NCI-H1048 (cell line): ENCODE results near the gene USP17L27.
"Not testable (repeated sequence)": the region's sequence is repeated elsewhere in the genome, so short reads cannot be mapped to it uniquely, and the experiment has no call there.

Experiments
- DNase-seq: peaks from one replicate; lab custom pipeline; 2025; lab: John Stamatoyannopoulos, UW

USP17L27 gene, protein sequence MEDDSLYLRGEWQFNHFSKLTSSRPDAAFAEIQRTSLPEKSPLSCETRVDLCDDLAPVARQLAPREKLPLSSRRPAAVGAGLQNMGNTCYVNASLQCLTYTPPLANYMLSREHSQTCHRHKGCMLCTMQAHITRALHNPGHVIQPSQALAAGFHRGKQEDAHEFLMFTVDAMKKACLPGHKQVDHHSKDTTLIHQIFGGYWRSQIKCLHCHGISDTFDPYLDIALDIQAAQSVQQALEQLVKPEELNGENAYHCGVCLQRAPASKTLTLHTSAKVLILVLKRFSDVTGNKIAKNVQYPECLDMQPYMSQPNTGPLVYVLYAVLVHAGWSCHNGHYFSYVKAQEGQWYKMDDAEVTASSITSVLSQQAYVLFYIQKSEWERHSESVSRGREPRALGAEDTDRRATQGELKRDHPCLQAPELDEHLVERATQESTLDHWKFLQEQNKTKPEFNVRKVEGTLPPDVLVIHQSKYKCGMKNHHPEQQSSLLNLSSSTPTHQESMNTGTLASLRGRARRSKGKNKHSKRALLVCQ

DNA sequence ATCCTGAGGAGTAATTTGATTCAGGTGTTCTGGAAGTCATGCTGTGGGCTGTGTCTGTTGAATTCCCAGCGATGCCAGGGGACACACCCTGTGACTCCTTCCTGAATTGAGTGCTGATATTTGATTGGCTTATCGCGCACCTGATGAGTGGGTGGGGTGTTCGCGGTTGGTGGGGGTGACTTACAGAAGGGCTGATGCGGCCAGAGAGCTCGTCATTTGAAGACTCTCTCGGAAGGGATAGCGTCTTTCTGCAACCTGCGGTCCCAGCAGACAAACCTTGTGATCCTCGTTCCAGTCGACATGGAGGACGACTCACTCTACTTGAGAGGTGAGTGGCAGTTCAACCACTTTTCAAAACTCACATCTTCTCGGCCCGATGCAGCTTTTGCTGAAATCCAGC is at the start of gene USP17L27:
TSS of gene USP17L27 (plus strand) at position 301 of the 400 bp plus-strand sequence. CDS start at position 301, 0 bp downstream.
- not testable (repeated sequence) for DNase-seq

DNA sequence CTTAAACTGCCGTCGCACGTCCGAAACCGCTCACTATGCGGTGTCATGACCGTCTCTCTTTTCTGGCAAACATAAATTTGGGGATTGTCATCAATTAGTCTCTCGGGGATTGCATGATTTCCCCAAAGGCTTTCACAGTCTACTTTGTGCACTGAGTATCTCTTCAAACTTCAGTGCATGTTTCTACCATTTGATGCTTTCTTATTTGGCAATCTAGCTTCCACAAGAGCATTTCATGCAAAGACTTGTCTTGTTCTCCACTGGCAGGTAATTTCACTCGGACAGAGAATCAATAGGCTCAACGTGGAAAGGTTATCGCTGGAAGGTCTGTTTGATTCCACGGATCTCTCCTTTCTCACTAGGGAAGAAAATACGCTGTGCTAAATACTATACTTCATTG is 19.8 kb upstream of the USP17L27 start:
- DNase-seq: not testable (repeated sequence)

DNA sequence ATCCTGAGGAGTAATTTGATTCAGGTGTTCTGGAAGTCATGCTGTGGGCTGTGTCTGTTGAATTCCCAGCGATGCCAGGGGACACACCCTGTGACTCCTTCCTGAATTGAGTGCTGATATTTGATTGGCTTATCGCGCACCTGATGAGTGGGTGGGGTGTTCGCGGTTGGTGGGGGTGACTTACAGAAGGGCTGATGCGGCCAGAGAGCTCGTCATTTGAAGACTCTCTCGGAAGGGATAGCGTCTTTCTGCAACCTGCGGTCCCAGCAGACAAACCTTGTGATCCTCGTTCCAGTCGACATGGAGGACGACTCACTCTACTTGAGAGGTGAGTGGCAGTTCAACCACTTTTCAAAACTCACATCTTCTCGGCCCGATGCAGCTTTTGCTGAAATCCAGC is 19.1 kb upstream of the USP17L27 start, which contains the start of gene USP17L24:
TSS of gene USP17L24 (plus strand) at position 301 of the 400 bp plus-strand sequence. CDS start at position 301, 0 bp downstream.
- DNase-seq: not testable (repeated sequence)

DNA sequence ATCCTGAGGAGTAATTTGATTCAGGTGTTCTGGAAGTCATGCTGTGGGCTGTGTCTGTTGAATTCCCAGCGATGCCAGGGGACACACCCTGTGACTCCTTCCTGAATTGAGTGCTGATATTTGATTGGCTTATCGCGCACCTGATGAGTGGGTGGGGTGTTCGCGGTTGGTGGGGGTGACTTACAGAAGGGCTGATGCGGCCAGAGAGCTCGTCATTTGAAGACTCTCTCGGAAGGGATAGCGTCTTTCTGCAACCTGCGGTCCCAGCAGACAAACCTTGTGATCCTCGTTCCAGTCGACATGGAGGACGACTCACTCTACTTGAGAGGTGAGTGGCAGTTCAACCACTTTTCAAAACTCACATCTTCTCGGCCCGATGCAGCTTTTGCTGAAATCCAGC is 14.3 kb upstream of the USP17L27 start, which contains the start of gene USP17L25:
TSS of gene USP17L25 (plus strand) at position 301 of the 400 bp plus-strand sequence. CDS start at position 301, 0 bp downstream.
- DNase-seq: not testable (repeated sequence)

DNA sequence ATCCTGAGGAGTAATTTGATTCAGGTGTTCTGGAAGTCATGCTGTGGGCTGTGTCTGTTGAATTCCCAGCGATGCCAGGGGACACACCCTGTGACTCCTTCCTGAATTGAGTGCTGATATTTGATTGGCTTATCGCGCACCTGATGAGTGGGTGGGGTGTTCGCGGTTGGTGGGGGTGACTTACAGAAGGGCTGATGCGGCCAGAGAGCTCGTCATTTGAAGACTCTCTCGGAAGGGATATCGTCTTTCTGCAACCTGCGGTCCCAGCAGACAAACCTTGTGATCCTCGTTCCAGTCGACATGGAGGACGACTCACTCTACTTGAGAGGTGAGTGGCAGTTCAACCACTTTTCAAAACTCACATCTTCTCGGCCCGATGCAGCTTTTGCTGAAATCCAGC is 9.6 kb upstream of the USP17L27 start, which contains the start of gene USP17L26:
TSS of gene USP17L26 (plus strand) at position 301 of the 400 bp plus-strand sequence. CDS start at position 301, 0 bp downstream.
- not testable (repeated sequence) for DNase-seq

DNA sequence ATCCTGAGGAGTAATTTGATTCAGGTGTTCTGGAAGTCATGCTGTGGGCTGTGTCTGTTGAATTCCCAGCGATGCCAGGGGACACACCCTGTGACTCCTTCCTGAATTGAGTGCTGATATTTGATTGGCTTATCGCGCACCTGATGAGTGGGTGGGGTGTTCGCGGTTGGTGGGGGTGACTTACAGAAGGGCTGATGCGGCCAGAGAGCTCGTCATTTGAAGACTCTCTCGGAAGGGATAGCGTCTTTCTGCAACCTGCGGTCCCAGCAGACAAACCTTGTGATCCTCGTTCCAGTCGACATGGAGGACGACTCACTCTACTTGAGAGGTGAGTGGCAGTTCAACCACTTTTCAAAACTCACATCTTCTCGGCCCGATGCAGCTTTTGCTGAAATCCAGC is 4.8 kb upstream of the USP17L27 start, which contains the start of gene USP17L5:
TSS of gene USP17L5 (plus strand) at position 301 of the 400 bp plus-strand sequence. CDS start at position 301, 0 bp downstream.
- DNase-seq: not testable (repeated sequence)

DNA sequence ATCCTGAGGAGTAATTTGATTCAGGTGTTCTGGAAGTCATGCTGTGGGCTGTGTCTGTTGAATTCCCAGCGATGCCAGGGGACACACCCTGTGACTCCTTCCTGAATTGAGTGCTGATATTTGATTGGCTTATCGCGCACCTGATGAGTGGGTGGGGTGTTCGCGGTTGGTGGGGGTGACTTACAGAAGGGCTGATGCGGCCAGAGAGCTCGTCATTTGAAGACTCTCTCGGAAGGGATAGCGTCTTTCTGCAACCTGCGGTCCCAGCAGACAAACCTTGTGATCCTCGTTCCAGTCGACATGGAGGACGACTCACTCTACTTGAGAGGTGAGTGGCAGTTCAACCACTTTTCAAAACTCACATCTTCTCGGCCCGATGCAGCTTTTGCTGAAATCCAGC is 4.6 kb downstream of the USP17L27 start, which contains the start of gene USP17L28:
TSS of gene USP17L28 (plus strand) at position 301 of the 400 bp plus-strand sequence. CDS start at position 301, 0 bp downstream.
- not testable (repeated sequence) for DNase-seq

DNA sequence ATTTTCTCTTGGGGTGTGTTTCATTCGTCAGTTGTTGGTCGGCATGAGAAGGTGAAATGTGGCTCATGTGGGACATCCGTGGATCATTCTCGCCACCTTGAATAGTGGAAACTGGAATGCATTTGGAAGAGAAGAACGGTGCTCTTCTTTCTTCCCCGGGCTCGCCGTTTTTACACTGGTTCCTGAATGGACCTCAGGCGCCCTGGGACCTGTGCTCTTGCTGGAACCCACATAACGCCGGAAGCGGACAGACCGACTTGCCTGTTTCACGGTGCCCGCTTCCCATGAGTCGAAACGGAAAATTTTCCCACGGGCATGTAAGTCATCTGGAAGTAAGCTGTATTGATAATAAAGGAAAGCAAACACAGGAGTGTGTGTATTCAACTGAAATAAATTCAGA is 6.9 kb downstream of the USP17L27 start:
- not testable (repeated sequence) for DNase-seq

DNA sequence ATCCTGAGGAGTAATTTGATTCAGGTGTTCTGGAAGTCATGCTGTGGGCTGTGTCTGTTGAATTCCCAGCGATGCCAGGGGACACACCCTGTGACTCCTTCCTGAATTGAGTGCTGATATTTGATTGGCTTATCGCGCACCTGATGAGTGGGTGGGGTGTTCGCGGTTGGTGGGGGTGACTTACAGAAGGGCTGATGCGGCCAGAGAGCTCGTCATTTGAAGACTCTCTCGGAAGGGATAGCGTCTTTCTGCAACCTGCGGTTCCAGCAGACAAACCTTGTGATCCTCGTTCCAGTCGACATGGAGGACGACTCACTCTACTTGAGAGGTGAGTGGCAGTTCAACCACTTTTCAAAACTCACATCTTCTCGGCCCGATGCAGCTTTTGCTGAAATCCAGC is 9.4 kb downstream of the USP17L27 start, which contains the start of gene USP17L29:
TSS of gene USP17L29 (plus strand) at position 301 of the 400 bp plus-strand sequence. CDS start at position 301, 0 bp downstream.
- not testable (repeated sequence) for DNase-seq

DNA sequence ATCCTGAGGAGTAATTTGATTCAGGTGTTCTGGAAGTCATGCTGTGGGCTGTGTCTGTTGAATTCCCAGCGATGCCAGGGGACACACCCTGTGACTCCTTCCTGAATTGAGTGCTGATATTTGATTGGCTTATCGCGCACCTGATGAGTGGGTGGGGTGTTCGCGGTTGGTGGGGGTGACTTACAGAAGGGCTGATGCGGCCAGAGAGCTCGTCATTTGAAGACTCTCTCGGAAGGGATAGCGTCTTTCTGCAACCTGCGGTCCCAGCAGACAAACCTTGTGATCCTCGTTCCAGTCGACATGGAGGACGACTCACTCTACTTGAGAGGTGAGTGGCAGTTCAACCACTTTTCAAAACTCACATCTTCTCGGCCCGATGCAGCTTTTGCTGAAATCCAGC is 18.9 kb downstream of the USP17L27 start, which contains the start of gene USP17L30:
TSS of gene USP17L30 (plus strand) at position 301 of the 400 bp plus-strand sequence. CDS start at position 301, 0 bp downstream.
- DNase-seq: not testable (repeated sequence)

DNA sequence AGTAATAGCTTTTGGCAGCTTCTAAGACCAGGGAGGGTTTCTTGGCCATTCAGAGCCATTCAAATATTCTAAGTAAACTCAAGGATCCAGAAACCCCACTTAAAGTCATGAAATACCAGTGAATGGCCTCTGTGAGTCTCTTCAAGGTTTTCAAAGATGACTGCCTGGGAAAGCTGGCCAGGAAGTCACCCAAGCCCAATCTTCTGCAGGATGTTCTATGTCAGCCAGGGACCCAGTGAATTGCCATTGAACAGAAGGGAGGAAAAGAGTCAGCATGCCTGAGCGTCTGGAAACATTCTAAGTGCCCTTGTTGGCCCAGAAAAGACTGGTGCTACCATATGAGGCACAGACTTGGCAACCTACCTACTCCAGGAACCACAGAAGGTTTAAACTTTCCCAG is 35.9 kb downstream of the USP17L27 start:
- DNase-seq: not testable (repeated sequence)

DNA sequence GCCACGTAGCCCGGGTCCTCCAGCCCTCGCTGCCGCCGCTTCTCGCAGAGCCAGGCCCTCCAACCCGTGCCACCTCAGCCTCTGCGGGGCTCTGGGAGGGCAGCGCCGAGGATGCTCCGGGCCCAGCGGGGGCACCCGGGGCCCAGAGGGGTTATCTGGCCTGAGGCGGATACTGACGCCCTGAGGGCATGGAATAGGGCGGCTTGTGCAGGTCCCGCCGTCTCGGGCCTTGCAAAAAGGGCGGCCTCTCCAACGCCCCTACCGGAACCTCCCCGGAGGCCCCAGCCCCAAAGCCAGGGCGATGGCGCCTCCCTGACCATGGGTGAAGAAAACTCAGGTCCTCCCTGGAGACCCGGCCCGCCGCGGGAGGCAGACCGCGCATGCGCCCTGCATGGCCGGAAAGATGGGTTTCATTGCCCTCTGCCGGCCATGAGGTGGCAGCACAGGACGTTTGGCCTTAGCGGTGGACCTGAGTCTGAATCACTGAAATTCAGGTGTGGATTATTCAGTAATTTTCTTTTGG is 37.1 kb downstream of the USP17L27 start:
- not testable (repeated sequence) for DNase-seq

DNA sequence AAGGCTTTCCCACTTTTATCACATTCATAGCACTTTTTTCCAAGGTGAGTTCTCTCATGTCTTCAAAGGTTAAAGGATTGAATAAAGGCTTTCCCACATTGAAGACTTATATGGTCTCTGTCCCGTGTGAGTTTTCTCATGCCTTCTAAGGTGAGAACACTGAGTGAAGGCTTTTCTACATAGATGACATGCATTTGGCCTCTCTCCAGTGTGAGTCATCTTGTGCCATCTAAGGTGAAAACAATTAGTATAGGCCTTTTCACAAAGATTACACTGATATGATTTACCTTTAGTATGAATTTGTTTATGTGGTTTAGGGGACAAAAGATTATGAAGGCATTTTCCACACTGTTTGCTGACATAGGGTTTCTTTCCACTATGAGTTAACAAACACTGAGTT is 40.2 kb downstream of the USP17L27 start:
- DNase-seq: no peak

DNA sequence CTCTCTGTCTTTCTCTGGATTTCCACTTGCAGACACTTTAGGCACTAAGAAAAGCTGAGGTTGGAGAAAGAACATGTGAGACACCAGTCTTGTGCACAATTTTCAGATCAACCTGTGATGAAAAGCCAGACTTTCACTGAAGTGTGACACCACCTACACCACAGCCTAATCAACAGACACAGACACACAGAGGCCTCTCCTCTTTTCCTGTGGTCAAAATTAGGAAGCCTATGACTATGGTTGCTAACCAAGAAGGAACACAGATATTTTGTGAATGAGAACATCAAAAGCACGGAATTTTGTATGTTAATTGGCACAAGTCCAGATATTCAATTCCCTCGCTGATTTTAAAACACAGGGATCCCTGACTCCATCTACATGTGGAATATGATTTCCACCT is 45.1 kb downstream of the USP17L27 start:
- not testable (repeated sequence) for DNase-seq
